H9 (cell line): ENCODE results near the gene CAMTA1. TPM values are rescaled to one million over a fixed set of nuclear protein-coding genes. Genes with fewer than 3 reads are reported as not detected.

ENCODE experiments used
- DNase-seq: peaks from one replicate; pipeline ENCODE4 v3.0.0-alpha.2; 2017
- H2AFZ ChIP-seq: one replicate; pipeline ENCODE4 v1.6.1; 2013; ENCODE audit warnings: mild to moderate bottlenecking, low read length, control low read depth, moderate library complexity
- H2AK5ac ChIP-seq: 2 replicates; pipeline ENCODE4 v1.6.1; 2013; ENCODE audit warnings: low read length, control low read depth, mixed read lengths; ENCODE audit not compliant: insufficient read length
- H2BK120ac ChIP-seq: one replicate; pipeline ENCODE4 v1.6.1; 2013; ENCODE audit warnings: low read depth, mild to moderate bottlenecking, low read length, control low read depth, inconsistent platforms; ENCODE audit not compliant: poor library complexity, severe bottlenecking
- H2BK12ac ChIP-seq: 2 replicates; pipeline ENCODE4 v1.6.1; 2013; ENCODE audit warnings: low read length, control low read depth, mixed read lengths, low read depth; ENCODE audit not compliant: insufficient read length
- H2BK15ac ChIP-seq: 2 replicates; pipeline ENCODE4 v1.6.1; 2013; ENCODE audit warnings: low read depth, low read length, control low read depth
- H2BK20ac ChIP-seq: one replicate; pipeline ENCODE4 v1.6.1; 2013; ENCODE audit warnings: low read depth, mild to moderate bottlenecking, low read length, control low read depth, inconsistent platforms; ENCODE audit not compliant: poor library complexity, severe bottlenecking
- H2BK5ac ChIP-seq: 2 replicates; pipeline ENCODE4 v1.6.1; 2013; ENCODE audit warnings: low read length, control low read depth, mixed read lengths; ENCODE audit not compliant: insufficient read length
- H3K14ac ChIP-seq: 2 replicates; pipeline ENCODE4 v1.6.1; 2013; ENCODE audit warnings: low read length, control low read depth; ENCODE audit not compliant: insufficient read depth
- H3K18ac ChIP-seq: 2 replicates; pipeline ENCODE4 v1.6.1; 2013; ENCODE audit warnings: low read depth, mild to moderate bottlenecking, mixed read lengths, low read length, control low read depth; ENCODE audit not compliant: insufficient read length
- H3K23ac ChIP-seq: 2 replicates; pipeline ENCODE4 v1.6.1; 2013; ENCODE audit warnings: low read length, control low read depth, mixed read lengths, low read depth; ENCODE audit not compliant: insufficient read length
- H3K23me2 ChIP-seq: 2 replicates; pipeline ENCODE4 v1.6.1; 2013; ENCODE audit warnings: low read depth, mild to moderate bottlenecking, mixed read lengths, low read length, control low read depth; ENCODE audit not compliant: insufficient read length, poor library complexity, severe bottlenecking
- H3K27ac ChIP-seq: 2 replicates; pipeline ENCODE4 v1.5.1; 2013; ENCODE audit warnings: low read length, control low read depth, mixed read lengths, low read depth; ENCODE audit not compliant: insufficient read length
- H3K27me3 ChIP-seq: 2 replicates; pipeline ENCODE4 v1.6.1; 2013; ENCODE audit warnings: low read length, control low read depth, inconsistent platforms; ENCODE audit not compliant: insufficient read depth
- H3K4ac ChIP-seq: 2 replicates; pipeline ENCODE4 v1.6.1; 2013; ENCODE audit warnings: low read depth, mild to moderate bottlenecking, control low read depth, inconsistent platforms, low read length, moderate library complexity
- H3K4me1 ChIP-seq: 2 replicates; pipeline ENCODE4 v1.6.1; 2013; ENCODE audit warnings: low read length, control low read depth, inconsistent platforms; ENCODE audit not compliant: insufficient read depth
- H3K4me2 ChIP-seq: 2 replicates; pipeline ENCODE4 v1.6.1; 2013; ENCODE audit warnings: low read length, control low read depth, mixed read lengths; ENCODE audit not compliant: insufficient read length, insufficient read depth
- H3K56ac ChIP-seq: 2 replicates; pipeline ENCODE4 v1.6.1; 2013; ENCODE audit warnings: low read depth, mild to moderate bottlenecking, mixed read lengths, low read length, control low read depth; ENCODE audit not compliant: insufficient read length
- H3K79me1 ChIP-seq: 2 replicates; pipeline ENCODE4 v1.6.1; 2013; ENCODE audit warnings: low read depth, mild to moderate bottlenecking, moderate library complexity, low read length, control low read depth, inconsistent platforms; ENCODE audit not compliant: insufficient read depth, poor library complexity, severe bottlenecking
- H3K79me2 ChIP-seq: 2 replicates; pipeline ENCODE4 v1.6.1; 2013; ENCODE audit warnings: low read length, control low read depth, inconsistent platforms; ENCODE audit not compliant: insufficient read depth
- H3K9ac ChIP-seq: 2 replicates; pipeline ENCODE4 v1.6.1; 2013; ENCODE audit warnings: low read length, control low read depth, mixed read lengths; ENCODE audit not compliant: insufficient read length; ENCODE audit errors: extremely low read depth
- H3K9me3 ChIP-seq: one replicate; pipeline ENCODE4 v1.6.1; 2013; ENCODE audit warnings: low read depth, low read length, inconsistent platforms; ENCODE audit not compliant: control insufficient read depth
- H3T11ph ChIP-seq: one replicate; pipeline ENCODE4 v1.6.1; 2013; ENCODE audit warnings: mild to moderate bottlenecking, low read length, control low read depth, inconsistent platforms
- H4K20me1 ChIP-seq: one replicate; pipeline ENCODE4 v1.6.1; 2013; ENCODE audit not compliant: control insufficient read depth, insufficient read length, insufficient read depth
- H4K5ac ChIP-seq: 2 replicates; pipeline ENCODE4 v1.6.1; 2013; ENCODE audit warnings: low read depth, mild to moderate bottlenecking, mixed read lengths, low read length, control low read depth; ENCODE audit not compliant: insufficient read length
- H4K8ac ChIP-seq: replicated peaks from 2 replicates; pipeline ENCODE4 v1.6.1; 2013; ENCODE audit warnings: low read length, control low read depth, mixed read lengths, low read depth; ENCODE audit not compliant: insufficient read length
- H4K91ac ChIP-seq: 2 replicates; pipeline ENCODE4 v1.6.1; 2013; ENCODE audit warnings: low read depth, mild to moderate bottlenecking, moderate library complexity, mixed read lengths, low read length, control low read depth; ENCODE audit not compliant: insufficient read length
- H3K27ac Mint-ChIP-seq, 3 experiments: 2 replicates in 2 of 3; 3 replicates in 1 of 3; pipeline ENCODE4 v1.8.0; 2020 to 2021; ENCODE audit warnings: mixed read lengths in 3 of 3, mild to moderate bottlenecking in 1 of 3, moderate library complexity in 1 of 3
- H3K27me3 Mint-ChIP-seq: 2 replicates; pipeline ENCODE4 v1.8.0; 2021; ENCODE audit warnings: low read depth, mild to moderate bottlenecking, moderate library complexity, mixed read lengths
- H3K36me3 Mint-ChIP-seq, 3 experiments: 2 replicates in 2 of 3; 3 replicates in 1 of 3; pipeline ENCODE4 v1.8.0; 2020 to 2021; ENCODE audit warnings: low read depth in 3 of 3, mixed read lengths in 3 of 3; ENCODE audit not compliant: insufficient read depth in 1 of 3
- H3K4me1 Mint-ChIP-seq, 2 experiments: 2 replicates each; pipeline ENCODE4 v1.8.0; 2020; ENCODE audit warnings: mixed read lengths in 2 of 2
- H3K4me3 Mint-ChIP-seq, 2 experiments: 2 replicates in 1 of 2; 3 replicates in 1 of 2; pipeline ENCODE4 v1.8.0; 2020 to 2021; ENCODE audit warnings: mild to moderate bottlenecking in 2 of 2, mixed read lengths in 2 of 2, moderate library complexity in 1 of 2
- H3K9me3 Mint-ChIP-seq, 2 experiments: 2 replicates in 1 of 2; 3 replicates in 1 of 2; pipeline ENCODE4 v1.8.0; 2020; ENCODE audit warnings: mild to moderate bottlenecking in 2 of 2, mixed read lengths in 2 of 2, moderate library complexity in 1 of 2
- WGBS: extraction: QIAGEN DNeasy Blood & Tissue Kit; methylation state at CpG from one replicate; pipeline ENCODE4 v1.1.7; 2013; ENCODE audit warnings: missing lambda C conversion rate, low lambda C conversion rate, mixed read lengths; ENCODE audit not compliant: insufficient read length; ENCODE audit errors: extremely low coverage; 5-methylcytosine and 5-hydroxymethylcytosine counted together
- total RNA-seq: library from RNA; stranded (reverse); gene quantifications from 2 replicates; pipeline ENCODE4 v1.2.1, GENCODE V29; 2021
- TF ChIP-seq, protein P1 (sequence below): fragments of 200-600 bp; sonication (generic); conservative IDR thresholded peaks from 3 replicates; pipeline ENCODE4 v1.8.0; 2021; ENCODE audit warnings: antibody characterized with exemption, mild to moderate bottlenecking

CAMTA1 gene
- total RNA-seq, 1 experiment from 2014 or later, result 115 TPM

DNA sequence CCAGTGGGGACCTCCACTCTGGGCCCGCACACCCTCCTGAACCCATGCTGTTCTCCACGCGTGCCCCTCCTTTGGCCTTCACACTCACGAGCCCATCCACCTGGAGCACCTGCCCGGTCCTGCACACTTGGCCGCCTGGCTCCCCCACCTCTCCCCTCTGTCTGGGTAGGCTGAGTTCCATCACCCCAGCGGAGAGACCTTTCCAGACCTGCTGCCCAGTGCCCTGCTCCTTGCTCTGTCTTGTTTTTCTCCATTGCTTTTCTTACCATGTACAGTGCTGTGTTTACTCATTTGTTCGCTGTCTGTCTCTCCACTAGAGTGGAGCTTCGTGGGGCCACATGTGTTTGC, 634.8 kb downstream of the CAMTA1 start:
- Histone ChIP-seq H3K79me2 (no peaks in the 10 kb centered on the region), H3K23ac (no peak overlapping the region), H3K4ac (no peak overlapping the region), H4K20me1 (no peaks in the 10 kb centered on the region), H3T11ph (no peak overlapping the region), H2BK5ac (no peak overlapping the region), H3K9ac (no peak overlapping the region), H3K23me2 (no peaks in the 10 kb centered on the region), H3K14ac (no peak overlapping the region), H4K8ac (no peak overlapping the region), H3K56ac (no peak overlapping the region), H3K27ac (no peak overlapping the region), H3K4me2 (no peak overlapping the region), H2BK20ac (no peak overlapping the region), H3K79me1 (no peaks in the 10 kb centered on the region), H2AK5ac (no peak overlapping the region), H3K4me1 (no peaks in the 10 kb centered on the region), H2BK15ac (no peak overlapping the region), H3K18ac (no peak overlapping the region), H2BK120ac (no peak overlapping the region), H3K27me3 (no peaks in the 10 kb centered on the region), H3K9me3 (no peaks in the 10 kb centered on the region), H4K91ac (no peak overlapping the region), H2BK12ac (no peak overlapping the region), H4K5ac (no peak overlapping the region), H2AFZ (no peak overlapping the region)
- H3K9me3 Mint-ChIP-seq, result peaks cover 25 to 28% of the 10 kb centered on the region in 2 experiments
- TF ChIP-seq, protein P1, sequence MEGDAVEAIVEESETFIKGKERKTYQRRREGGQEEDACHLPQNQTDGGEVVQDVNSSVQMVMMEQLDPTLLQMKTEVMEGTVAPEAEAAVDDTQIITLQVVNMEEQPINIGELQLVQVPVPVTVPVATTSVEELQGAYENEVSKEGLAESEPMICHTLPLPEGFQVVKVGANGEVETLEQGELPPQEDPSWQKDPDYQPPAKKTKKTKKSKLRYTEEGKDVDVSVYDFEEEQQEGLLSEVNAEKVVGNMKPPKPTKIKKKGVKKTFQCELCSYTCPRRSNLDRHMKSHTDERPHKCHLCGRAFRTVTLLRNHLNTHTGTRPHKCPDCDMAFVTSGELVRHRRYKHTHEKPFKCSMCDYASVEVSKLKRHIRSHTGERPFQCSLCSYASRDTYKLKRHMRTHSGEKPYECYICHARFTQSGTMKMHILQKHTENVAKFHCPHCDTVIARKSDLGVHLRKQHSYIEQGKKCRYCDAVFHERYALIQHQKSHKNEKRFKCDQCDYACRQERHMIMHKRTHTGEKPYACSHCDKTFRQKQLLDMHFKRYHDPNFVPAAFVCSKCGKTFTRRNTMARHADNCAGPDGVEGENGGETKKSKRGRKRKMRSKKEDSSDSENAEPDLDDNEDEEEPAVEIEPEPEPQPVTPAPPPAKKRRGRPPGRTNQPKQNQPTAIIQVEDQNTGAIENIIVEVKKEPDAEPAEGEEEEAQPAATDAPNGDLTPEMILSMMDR, result no peak
- 0 out of 7 replicates have a peak overlapping the region, but pooled peaks of 1 of the 3 experiments have one; percentile 60 for H3K27ac Mint-ChIP-seq
- H3K4me3 Mint-ChIP-seq, result no peak overlapping the region
- H3K4me1 Mint-ChIP-seq, result peaks cover 4 to 7% of the 10 kb centered on the region in 2 experiments; a peak in 3 of 4 replicates
- WGBS, result no CpG with 5 or more reads among the region's 9 CpGs
- no peaks in the 10 kb centered on the region; the same call in none of the 2 replicates for H3K27me3 Mint-ChIP-seq
- H3K36me3 Mint-ChIP-seq, result peaks cover 18 to 22% (median 21%) of the 10 kb centered on the region in 3 experiments
- peak; percentile 12 for DNase-seq
